Upper lobe of right lung (tissue), 1 donor: Measurements from ENCODE around the gene DIP2C. TPM values are rescaled to one million over a fixed set of nuclear protein-coding genes. Genes with fewer than 3 reads are reported as not detected.
A peak's percentile ranks its signal among the peaks of the same experiment; 100 is the strongest.

Experiments
- ATAC-seq: fragments of 200-7000 bp; cut with Tn5 transposase; one replicate; pipeline ENCODE4 v1.9.1; 2020; ENCODE audit warnings: mild to moderate bottlenecking, moderate library complexity
- DNase-seq: peaks from one replicate; pipeline ENCODE4 v3.0.0-alpha.2; 2020
- H3K27ac ChIP-seq: fragments of 200-600 bp; one replicate; pipeline ENCODE4 v1.8.0; 2022
- H3K27me3 ChIP-seq: fragments of 200-600 bp; one replicate; pipeline ENCODE4 v1.8.0; 2022; ENCODE audit warnings: mild to moderate bottlenecking
- H3K36me3 ChIP-seq: fragments of 200-600 bp; one replicate; pipeline ENCODE4 v1.8.0; 2022
- H3K4me1 ChIP-seq: fragments of 200-600 bp; one replicate; pipeline ENCODE4 v1.8.0; 2022
- H3K4me3 ChIP-seq: fragments of 200-600 bp; one replicate; pipeline ENCODE4 v1.8.0; 2022; ENCODE audit warnings: mild to moderate bottlenecking
- H3K9me3 ChIP-seq: fragments of 200-600 bp; one replicate; pipeline ENCODE4 v1.8.0; 2022
- intact Hi-C: fragments of 100-400 bp; cut with DNase I; formaldehyde crosslinking; loops from one replicate; pipeline ENCODE4 v1.11.0; 2022
- total RNA-seq: library from RNA; stranded (reverse); fragmentation: NEBNext Ultra II Directional; extraction: Animal tissue kit (Norgen Biotek cat#: 25700); gene quantifications from one replicate; pipeline ENCODE4 v1.2.1, GENCODE V29; 2021
- TF ChIP-seq, protein P1 (sequence below): fragments of 200-600 bp; IDR thresholded peaks from one replicate; pipeline ENCODE4 v1.8.0; 2022; ENCODE audit warnings: antibody characterized with exemption
- donor health status: DM: no; HTN: yes; CAD: no; lungs with severe emphysema.

Gene DIP2C
- total RNA-seq, 1 donor from 2014 or later = 17.3 TPM

DNA sequence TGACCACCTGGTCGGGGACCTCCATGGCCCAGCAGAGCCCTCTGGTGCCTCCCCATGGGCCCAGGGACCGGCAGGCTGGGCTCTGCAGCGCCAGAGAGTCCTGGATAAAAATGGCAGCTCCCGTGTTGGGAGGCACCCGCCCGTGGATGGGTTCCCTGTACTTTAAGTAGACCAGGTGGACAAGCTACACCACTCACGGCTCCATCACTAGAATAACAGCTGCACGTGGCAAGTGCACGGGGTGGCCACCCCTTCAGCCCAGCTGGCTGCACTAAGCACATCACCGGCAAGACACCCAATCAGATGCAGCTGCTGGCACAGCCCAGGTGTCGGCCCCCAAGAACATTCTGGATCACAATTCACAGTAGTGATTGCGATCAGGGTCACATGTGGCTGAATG lies 69.8 kb downstream of the DIP2C start:
- TF ChIP-seq, protein P1, sequence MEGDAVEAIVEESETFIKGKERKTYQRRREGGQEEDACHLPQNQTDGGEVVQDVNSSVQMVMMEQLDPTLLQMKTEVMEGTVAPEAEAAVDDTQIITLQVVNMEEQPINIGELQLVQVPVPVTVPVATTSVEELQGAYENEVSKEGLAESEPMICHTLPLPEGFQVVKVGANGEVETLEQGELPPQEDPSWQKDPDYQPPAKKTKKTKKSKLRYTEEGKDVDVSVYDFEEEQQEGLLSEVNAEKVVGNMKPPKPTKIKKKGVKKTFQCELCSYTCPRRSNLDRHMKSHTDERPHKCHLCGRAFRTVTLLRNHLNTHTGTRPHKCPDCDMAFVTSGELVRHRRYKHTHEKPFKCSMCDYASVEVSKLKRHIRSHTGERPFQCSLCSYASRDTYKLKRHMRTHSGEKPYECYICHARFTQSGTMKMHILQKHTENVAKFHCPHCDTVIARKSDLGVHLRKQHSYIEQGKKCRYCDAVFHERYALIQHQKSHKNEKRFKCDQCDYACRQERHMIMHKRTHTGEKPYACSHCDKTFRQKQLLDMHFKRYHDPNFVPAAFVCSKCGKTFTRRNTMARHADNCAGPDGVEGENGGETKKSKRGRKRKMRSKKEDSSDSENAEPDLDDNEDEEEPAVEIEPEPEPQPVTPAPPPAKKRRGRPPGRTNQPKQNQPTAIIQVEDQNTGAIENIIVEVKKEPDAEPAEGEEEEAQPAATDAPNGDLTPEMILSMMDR = no peak
- intact Hi-C loops = no loop called here
- H3K27me3 ChIP-seq = no peaks in the 10 kb centered on the region
- H3K27ac ChIP-seq = no peak overlapping the region
- H3K4me3 ChIP-seq = no peak overlapping the region
- H3K36me3 ChIP-seq = no peaks in the 10 kb centered on the region
- no peak for DNase-seq
- no peaks in the 10 kb centered on the region for H3K9me3 ChIP-seq
- no peak for ATAC-seq
- peaks cover 7% of the 10 kb centered on the region for H3K4me1 ChIP-seq

DNA sequence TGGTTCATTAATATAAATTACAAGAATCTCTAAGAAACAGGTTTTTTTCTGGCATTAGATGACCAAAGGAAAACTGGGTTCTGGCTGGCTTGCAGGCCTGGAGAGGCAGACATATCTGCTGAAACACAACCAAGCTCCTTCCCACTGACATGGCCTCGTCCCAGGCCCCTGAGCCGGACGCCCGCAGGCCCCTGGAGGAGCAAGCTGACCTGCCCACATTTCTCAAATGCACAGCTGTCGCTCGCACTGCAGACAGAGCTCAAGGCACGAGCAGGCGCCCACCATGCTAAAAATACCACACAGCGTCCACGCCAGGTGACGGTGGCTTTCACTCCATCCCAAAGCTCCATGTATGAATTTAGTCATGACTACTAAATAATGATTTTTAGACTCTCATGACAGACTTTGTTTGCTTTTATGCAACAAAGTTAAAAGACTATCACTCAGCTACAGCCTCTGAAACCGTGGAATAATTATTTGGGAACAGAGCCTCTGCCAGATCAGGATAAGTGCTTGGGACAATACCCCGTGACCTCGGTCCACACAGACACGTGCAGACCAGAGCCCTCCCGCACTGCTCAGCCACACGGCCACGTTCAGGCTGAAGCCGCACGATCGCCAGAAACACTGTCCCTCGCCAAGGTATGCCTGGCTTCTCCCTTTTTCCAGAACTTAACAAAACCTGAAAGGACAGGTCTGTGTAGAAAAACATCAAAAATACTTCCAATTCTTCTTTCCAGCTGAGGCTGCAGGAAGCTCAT lies 71.1 kb downstream of the DIP2C start:
- Histone ChIP-seq H3K4me3 (no peak overlapping the region), H3K27me3 (no peaks in the 10 kb centered on the region), H3K4me1 (peaks cover 17% of the 10 kb centered on the region), H3K9me3 (no peaks in the 10 kb centered on the region), H3K36me3 (no peaks in the 10 kb centered on the region), H3K27ac (no peak overlapping the region)
- ATAC-seq (no peak), DNase-seq (no peak)
- TF ChIP-seq, protein P1 = no peak
- intact Hi-C loops = no loop called here

DNA sequence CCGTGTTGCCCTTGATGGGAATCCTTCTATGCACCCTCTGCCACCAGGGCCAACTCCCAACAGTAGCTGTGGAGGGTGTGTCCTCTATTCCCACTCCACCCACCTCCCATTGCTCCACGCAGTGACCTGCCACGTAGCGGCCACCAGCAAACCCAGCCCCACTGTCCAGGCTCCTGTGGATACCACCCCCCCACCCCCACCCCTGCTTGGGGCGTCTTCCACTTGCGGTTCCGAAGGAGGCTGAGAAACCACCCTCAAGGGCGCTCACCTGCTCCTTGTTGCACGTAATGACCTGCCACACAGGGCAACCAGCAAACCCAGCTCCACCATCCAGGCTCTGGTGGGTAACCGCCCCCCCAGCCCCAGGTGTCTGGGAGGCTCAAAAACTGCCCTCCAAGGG lies 72.0 kb downstream of the DIP2C start:
- intact Hi-C loops = no loop called here
- no peak for DNase-seq
- no peak overlapping the region for H3K27ac ChIP-seq
- TF ChIP-seq, protein P1 = no peak
- ATAC-seq = no peak
- H3K4me1 ChIP-seq = peaks cover 19% of the 10 kb centered on the region
- no peaks in the 10 kb centered on the region for H3K36me3 ChIP-seq
- H3K9me3 ChIP-seq = no peaks in the 10 kb centered on the region
- no peak overlapping the region for H3K4me3 ChIP-seq
- H3K27me3 ChIP-seq = no peaks in the 10 kb centered on the region

DNA sequence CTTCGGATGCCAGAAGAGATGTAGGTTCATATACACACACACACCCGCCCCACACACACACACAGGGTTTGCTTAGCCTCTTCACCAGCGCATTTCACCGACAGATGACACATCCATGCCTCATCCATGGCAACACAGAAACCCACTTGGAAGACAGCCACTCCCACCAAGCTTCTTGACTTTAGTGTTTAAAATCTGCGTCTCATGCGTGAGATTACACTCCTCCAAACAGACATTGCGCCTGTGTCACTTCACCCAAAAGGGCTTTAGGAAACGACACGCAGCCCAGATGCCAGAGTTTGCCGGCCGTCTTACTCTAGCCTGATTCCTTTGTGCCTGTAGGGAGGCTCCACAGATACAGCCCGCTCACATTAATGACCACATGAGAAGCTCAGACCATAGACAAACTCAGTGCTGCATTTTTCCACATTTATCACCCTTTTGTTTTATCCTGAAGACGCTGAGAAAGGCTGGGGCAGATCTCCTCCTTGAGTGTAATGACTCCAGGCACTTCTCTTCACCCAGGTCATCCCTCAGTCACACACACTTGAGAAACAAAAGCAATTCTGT lies 73.8 kb downstream of the DIP2C start:
- Histone ChIP-seq H3K9me3 (no peaks in the 10 kb centered on the region), H3K4me3 (no peak overlapping the region), H3K4me1 (peaks cover 19% of the 10 kb centered on the region), H3K27me3 (no peaks in the 10 kb centered on the region), H3K36me3 (no peaks in the 10 kb centered on the region), H3K27ac (no peak overlapping the region)
- ATAC-seq (no peak), DNase-seq (peak; percentile 20)
- TF ChIP-seq, protein P1 = no peak
- intact Hi-C loops = no loop called here

DNA sequence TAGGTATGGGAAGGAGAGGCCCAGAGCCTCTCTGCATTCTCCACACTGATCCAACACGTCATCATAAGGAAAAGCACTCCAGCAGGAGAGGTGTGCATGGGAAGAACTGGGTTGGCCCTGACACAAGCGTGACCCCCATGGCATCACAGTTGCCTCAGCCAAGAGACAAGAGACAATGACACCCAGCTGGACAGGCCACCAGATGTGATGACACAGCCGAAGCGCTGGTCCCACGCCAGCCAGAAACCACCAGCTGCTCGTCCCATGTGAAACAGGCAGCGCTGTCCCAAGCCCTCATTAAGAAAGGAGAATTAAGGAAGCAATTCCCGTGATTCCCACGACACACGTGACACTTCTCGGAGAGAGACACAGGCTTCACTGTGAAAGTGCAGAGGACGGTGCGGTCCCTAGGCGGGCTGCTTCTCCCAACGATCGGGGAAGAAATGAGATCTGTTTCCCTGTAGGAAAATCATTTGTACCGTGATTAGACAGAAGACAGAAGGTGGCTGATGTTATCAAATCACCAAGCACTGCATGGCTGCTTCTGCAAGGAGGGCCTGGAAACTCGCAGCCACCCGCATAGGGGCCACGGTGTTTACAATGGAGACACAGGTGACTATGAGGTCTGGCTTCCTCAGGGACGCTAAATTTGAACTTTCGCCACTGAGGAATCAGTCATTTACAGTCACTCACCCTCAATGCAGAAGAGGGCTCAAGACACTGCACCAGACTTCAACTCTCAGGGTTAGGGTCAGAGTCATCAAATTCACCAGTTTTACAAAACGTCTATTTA lies 74.5 kb downstream of the DIP2C start:
- H3K4me1 ChIP-seq = peaks cover 16% of the 10 kb centered on the region
- intact Hi-C loops = no loop called here
- H3K36me3 ChIP-seq = no peaks in the 10 kb centered on the region
- ATAC-seq = no peak
- H3K27ac ChIP-seq = no peak overlapping the region
- no peak for DNase-seq
- no peak overlapping the region for H3K4me3 ChIP-seq
- no peaks in the 10 kb centered on the region for H3K27me3 ChIP-seq
- TF ChIP-seq, protein P1 = no peak
- no peaks in the 10 kb centered on the region for H3K9me3 ChIP-seq
